Left kidney (tissue), 8 donors: ENCODE results near the gene NSF. TPM values are rescaled to one million over a fixed set of nuclear protein-coding genes. Genes with fewer than 3 reads are reported as not detected.
"Not testable (repeated sequence)": the region's sequence is repeated elsewhere in the genome, so short reads cannot be mapped to it uniquely, and the experiment has no call there.

Source experiments
- DNase-seq: peaks from one replicate; pipeline ENCODE4 v3.0.0-alpha.2; 2013
- long read RNA-seq, 8 donors: transcript quantifications; one replicate each; lab custom pipeline, GENCODE V29; 2026
- polyA plus RNA-seq: library from polyadenylated mRNA; unstranded; fragments of 120-200 nt; gene quantifications from one replicate; pipeline ENCODE4 v1.2.1, GENCODE V29; 2013; ENCODE audit not compliant: insufficient read length

NSF gene
- polyA plus RNA-seq = 37.9 TPM
- long read RNA-seq, donor 1, partial matches to known transcripts = 14 of 17 reads
- long read RNA-seq, donor 1, other reads (novel, unspliced or antisense) = 0 of 17 reads
- long read RNA-seq, donor 2, transcript NSF-201 (21 exons, 3,983 nt) = major isoform, 5 of 5 reads
- long read RNA-seq, donor 2, partial matches to known transcripts = 0 of 5 reads
- long read RNA-seq, donor 2, other reads (novel, unspliced or antisense) = 0 of 5 reads
- long read RNA-seq, donor 3 = 0 reads
- long read RNA-seq, donor 4 = 0 reads
- long read RNA-seq, donor 5, partial matches to known transcripts = 0 of 6 reads
- long read RNA-seq, donor 5, other reads (novel, unspliced or antisense) = 0 of 6 reads
- long read RNA-seq, donor 6, partial matches to known transcripts = 0 of 2 reads
- long read RNA-seq, donor 6, other reads (novel, unspliced or antisense) = 0 of 2 reads
- long read RNA-seq, donor 7, partial matches to known transcripts = 0 of 4 reads
- long read RNA-seq, donor 7, other reads (novel, unspliced or antisense) = 0 of 4 reads
- long read RNA-seq, donor 8, partial matches to known transcripts = 0 of 5 reads
- long read RNA-seq, donor 8, other reads (novel, unspliced or antisense) = 0 of 5 reads

DNA sequence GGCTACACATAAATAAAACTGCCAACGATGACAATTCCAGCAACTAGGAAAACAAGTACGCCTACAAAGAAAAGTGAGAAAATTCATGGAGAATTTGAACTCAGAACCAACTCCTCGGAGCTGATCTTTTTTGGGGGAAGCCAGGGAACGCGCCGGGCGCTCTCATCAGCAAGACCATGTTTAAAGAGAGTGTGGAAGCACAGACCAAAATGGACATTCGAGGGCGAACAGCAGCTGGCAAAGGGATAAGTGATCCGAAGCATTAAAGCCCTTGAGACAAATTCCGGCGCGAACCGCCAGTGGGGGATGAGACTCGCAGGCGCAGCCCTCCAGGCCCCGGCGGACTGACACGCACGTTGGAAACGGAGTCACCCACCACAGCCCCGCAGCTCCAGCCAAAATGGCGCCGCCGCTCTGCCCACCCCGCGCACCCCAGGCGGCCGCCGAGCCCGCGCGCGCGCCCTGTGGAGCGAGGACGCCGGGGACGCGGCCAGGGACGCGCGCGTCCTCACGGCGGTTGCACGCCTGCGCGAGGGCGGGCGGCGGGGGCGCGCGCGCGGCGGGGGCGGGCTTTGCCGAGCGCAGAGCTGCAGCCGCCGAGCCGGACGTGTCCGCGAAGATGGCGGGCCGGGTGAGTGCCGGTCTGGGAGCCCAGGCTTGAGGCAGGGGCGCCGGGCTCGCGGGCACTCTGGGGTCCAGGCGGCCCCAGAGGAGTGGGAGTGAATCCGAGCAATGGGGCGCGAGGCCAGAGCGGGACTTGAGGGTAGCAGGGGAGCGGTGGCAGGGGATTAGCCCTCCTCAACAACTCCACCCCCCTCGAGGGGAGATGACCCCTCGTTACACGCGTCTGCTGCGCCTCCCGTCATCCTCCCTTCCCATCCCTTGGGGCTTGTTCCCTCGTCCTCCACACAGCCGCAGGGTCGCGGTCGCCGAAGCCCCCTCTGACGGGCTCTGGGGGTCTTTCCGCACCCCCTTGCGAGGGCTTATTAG, at the start of gene NSF:
TSS of gene NSF (plus strand) at position 513 of the 990 bp plus-strand sequence. CDS start at position 620, 107 bp downstream.
- DNase-seq = not testable (repeated sequence)

DNA sequence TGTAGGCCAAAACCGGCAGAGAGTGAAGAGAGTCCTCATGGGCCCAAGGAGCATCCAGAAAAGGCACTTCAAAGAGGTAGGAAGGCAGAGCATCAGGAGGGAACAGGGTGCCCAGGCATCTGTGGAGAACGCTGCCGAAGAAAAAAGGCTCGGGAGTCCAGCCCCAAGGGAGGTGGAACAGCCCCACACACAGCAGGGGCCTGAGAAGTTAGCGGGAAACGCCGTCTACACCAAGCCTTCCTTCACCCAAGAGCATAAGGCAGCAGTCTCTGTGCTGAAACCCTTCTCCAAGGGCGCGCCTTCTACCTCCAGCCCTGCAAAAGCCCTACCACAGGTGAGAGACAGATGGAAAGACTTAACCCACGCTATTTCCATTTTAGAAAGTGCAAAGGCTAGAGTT, 41.9 kb upstream of the NSF start:
- DNase-seq = not testable (repeated sequence)

DNA sequence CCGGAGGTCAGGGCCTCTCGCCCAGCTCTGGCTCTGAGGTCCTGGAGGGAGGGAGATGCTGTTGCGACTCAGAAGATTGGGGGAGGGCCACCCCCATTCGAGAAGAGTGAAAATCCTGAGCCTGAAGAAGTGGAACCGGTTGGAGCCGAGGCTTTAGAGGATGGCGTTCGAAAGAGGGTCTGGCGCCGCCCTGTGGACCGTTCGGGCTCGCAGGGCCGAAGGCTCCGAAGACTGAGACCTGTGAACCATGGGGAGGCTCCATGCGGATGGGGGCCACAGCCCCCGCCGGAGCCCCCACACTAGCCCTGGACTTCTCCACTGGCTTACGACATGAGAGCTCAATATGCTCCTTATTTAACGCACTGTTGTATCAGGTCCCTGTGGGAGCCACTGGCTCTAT, 31.3 kb upstream of the NSF start:
- not testable (repeated sequence) for DNase-seq

DNA sequence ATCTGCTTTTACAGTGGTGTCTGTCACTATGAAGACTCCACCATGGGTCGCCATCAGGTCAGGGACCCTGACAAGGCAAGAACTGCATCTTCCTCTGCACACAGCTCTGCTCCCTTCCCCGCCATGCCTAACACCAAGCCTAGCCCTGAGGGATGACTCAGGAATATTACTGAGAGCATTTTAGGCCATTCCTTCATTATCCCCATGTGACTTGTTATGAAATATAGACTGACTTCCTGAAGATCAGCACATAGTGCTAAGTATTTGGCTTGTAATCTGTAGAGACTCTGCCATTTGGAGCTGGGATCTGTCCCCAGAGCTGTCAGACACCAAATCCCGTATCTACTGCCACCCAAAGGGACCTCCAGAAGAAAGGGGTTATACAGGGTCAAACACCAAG, 30.4 kb upstream of the NSF start:
- not testable (repeated sequence) for DNase-seq

DNA sequence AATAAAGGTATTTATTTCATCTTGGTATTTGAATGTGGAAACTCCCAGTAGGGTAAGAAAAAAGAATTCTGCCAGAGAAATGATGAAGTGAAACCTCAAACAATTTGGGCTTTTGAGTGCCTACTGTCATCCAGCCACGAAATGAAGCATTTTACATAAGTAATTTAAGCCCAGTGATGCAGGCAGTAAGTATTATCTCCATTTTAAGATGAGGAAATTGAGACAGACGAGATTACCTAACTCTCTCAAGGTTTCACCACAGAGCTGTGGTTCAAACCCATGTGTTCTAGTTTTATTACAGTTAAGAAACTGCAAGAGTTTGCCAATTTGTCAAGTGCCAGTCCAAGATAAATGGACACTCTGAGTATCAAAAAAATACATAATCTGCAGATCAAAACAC, 24.2 kb upstream of the NSF start:
- DNase-seq = not testable (repeated sequence)

DNA sequence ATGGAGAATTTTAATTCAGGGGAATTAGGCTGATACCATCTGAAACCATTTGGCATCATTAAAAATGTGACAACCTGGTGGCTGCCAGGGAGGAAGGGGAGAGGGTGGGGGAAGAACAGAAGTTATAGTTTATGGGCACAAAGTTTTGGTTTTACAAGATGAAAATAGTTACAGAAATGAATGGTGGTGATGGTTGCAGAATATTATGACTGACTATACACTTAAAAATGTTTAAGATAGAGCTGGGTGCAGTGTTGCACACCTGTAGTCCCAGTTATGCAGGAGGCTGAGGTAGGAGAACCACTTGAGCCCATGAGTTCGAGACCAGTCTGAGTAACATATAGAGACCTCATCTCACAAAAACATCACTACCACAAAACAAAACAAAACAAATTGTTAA, 23.5 kb upstream of the NSF start:
- DNase-seq = not testable (repeated sequence)

DNA sequence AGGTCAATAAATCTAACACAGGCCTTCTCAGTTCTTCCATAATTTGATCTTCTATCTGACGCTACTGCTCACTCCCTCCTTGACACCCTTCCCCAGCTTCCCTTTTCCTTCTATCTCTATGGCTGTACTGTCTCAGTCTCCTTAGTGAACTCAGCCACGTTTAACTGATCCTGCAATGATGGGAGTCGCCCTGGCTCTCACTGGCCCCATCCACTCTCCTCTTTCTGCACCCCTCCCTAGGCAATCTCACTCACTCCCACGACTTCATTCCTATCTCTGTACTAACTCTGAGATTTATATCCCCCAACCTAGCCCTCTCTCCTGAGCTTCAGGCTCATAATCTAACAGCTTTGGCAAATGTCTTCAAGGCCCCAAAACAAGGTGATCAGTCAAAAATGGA, 18.7 kb upstream of the NSF start:
- not testable (repeated sequence) for DNase-seq

DNA sequence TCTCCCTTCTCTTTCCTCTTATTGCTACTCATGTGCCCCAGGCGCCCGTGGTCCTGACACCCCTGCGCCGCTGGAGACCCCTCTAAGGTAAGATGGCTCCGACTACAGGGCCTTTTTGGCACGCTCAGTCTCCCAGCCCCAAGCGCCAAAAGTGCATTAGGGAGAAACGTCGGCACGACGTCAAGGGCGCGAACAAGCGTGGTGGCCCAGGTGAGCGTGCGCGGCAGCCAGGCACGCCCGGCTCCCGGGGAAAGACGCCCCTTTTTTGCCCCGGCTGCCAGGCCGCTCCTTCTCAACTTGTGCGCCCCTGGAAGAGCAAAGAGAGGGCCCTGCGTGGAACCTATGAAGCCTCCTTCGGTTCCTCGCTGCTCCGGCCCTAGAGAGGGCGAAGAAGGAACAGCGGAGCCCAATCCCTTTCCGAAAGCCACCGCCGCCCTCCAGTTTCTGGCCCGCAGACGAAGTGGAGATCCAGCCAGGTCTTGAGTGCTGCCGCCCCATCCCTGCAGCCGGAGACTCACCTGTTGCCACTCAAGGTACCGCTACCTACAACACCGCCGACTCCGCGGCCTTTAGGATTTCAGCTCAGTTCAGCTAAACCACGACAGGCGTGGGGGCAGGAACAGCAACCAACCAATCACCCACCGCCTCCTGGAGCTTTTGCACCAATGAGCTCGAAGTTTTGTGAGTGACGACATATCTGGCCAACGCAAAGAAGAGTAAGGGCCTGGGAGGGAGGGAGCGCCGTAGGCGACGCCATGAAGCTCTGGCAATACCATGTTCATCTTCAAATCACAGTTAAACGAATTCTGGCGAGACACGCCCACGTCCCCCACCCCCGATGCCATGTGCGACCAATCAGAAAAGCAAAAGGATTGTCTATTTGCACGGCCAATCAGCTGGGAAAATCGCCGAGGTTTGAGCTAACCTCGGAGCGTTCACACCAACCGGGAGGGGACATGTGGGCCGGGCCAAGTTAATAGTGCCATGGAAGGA, 11.1 kb upstream of the NSF start, which contains the start of gene ARL17A:
TSS of gene ARL17A (minus strand) at position 609 of the 993 bp plus-strand sequence. CDS start 3,369 bp downstream, outside the sequence.
- not testable (repeated sequence) for DNase-seq

DNA sequence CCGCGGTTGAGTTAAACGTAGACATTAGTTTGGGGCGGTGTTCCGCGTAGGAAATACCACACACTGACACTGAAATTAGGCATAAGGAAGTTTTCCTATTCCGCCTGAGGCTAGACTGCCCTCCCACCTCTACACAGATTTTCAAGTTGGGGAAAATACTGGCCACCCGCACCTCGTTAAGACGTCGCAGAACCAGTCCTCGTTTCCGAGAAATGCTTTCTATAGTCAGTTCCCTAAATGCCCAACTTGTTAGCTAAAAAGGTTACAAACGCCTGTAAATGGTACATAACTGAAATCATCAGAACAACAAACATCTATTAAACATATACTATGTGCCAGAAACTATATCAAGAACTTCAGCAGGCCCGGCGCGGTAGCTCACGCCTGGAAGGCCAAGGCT, 10.4 kb upstream of the NSF start:
- DNase-seq = not testable (repeated sequence)

DNA sequence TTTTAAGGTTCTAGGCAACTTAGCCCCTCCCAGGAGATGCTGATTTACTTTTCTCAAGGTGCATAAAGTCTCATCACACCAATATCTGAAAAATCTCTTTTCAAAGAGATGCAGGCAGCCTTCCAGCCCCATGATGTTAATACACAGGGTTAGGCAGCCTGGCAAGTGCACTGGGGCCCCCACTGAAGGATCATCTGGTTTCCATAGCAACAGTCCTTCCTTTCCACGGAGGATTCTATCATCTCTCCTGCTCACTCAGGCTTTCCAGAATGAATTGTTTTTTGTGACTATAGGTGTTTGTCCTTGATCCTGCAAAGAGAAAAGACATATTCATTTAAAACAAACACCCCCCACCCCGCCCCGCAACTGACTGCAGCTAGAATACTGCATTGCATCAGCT, 5.0 kb upstream of the NSF start:
- not testable (repeated sequence) for DNase-seq

DNA sequence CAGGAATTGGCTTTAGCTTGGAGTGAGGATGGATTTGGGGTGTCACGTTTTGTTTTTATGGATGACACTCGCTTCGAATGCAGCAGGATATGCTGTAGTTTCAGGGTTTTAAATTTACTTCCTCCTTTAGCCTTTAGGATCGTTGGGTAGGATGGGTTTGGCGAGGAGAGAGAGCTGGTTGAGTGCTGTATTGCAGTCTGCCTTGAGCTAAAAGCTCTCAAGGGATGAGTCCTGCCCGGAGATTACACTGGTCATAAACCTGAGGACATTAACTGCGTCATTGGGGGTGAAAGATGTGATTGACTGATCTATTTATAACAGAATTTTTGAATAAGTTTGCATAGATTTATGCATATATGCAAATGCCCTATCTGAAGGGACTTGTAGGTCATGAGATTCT, 863 bp downstream of the NSF start:
- DNase-seq = not testable (repeated sequence)

DNA sequence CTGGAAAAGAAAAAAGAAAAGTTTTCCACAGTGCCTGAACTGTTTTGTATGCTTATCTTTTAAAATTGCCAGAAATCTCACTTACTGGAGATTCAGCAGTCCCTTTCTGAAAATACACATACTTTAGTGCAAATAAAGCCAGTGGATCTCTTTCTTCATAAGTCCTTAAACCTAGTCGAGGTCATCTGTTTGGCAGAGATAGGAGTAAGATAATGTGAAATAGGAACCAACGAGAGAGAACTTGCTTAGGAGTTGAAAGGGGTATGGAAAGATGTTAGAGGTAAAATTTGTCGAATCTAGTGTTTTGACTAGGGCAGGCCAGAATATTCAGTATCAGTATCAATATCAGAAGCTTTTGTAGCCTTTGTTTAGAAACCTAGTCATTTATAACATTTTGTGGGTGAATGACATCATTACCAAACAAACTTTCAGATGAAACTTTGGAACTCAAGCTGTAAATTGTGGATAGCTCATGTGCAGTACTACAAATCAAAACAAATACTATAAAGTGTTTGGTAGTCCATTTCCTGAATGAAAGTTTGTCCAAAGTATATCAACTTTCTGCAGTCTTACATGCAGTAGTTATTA, 8.0 kb downstream of the NSF start:
- DNase-seq = not testable (repeated sequence)

DNA sequence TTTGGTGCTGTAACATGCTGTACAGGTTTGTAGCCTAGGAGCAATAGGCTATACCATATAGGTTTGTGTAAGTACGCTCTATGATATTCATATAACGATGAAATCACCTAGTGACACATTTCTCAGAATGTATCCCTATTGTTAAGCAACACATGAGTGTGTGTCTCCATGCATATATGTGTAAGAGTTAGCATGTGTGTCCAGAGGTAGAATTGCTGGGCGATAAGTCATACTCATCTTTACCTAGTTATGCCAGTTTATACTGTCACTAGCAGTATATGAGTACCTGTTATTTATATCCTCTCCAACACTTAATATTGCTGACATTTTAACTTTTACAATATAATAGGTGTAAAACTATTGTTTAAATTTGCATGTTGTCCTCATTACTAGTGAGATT, 10.3 kb downstream of the NSF start:
- DNase-seq = not testable (repeated sequence)

DNA sequence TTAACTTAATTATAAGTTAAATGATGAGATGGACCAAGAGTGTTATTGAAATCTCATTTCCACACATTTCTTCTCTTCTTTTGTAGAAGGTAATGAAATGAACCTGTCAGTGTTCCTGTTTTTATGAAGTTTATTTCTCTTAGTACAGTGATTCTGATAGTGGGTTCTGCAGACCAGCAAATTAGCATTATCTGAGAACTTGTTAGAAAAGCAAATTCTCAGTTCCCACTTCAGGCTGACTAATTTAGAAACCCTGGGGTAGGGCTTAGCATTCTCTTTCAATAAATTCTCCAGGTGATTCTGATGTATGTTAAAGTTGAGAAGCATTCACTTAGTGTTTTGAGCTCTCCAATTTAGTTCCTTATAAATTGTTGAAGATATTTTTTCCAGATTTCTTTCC, 12.7 kb downstream of the NSF start:
- DNase-seq = not testable (repeated sequence)

DNA sequence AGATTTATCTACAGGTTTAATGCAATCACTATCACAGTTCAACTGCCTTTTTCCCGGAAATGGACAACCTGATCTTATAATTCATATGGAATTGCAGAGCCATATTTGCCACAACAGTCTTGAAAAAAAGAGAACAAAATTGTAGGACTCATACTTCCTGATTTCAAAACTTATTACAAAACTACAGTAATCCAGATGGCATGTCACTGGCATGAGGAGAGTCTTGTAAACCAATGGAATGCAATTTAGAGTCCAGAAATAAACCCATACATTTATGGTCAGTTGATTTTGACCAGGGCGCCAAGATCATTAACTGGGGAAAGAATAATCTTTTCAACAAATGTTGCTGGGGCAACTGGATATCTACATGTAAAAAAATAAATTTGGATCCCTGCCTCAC, 20.8 kb downstream of the NSF start:
- DNase-seq = not testable (repeated sequence)

DNA sequence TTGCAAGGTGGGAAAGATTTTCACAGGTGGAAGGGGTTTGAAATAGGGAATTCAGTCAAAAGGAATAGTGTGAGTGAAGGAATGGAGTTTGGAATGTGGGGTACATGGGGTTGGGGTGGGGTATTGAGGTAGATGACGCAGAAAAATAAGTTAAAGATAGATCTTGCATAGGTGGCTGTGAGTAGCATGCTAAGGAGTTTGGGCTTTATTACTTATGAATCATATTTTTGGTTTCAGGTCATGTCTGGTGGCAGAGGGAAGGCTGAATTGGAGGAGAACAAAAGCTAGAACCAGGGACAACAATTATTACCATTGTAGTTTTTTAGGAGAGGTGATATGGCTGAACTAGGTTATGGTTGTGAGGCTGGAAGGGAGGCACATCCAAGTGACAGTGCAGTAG, 23.4 kb downstream of the NSF start:
- not testable (repeated sequence) for DNase-seq

DNA sequence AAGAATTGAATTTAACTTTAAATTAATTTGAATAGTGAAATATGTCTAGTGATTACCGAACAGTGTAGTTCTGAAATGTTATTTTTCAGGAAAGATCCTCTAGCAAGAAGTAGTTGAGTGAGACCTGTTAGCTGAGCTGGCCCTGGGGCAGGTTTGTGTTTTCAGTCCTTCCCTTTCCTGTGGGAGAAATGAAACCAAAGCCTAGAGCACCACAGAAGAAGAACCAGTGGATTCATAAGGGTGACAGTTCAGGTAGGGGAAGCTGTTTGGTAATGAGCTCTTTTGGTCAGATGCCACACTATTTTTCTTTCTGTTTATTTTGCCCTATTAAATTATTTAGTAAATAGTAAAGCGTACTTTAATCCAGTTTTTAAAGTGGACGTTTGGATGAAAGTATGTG, 26.7 kb downstream of the NSF start:
- not testable (repeated sequence) for DNase-seq

DNA sequence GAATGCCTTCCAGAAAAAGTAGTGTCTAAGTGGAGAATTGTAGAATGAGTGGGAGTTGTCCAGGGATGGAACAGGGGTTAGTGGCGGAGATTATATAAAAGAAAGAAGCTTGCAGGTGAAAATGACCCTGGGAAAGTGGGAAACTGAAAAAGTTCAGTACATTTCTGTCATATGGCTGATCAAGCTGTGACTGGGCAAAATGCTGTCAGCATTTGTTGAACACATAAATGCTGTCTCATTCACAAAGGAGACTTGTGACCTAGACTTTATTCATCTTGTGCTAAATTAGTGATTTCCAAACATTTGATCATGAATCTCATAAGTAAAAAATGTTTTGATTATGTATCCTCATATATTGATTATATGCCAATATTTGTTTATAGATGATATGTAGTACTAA, 28.5 kb downstream of the NSF start:
- DNase-seq = not testable (repeated sequence)

DNA sequence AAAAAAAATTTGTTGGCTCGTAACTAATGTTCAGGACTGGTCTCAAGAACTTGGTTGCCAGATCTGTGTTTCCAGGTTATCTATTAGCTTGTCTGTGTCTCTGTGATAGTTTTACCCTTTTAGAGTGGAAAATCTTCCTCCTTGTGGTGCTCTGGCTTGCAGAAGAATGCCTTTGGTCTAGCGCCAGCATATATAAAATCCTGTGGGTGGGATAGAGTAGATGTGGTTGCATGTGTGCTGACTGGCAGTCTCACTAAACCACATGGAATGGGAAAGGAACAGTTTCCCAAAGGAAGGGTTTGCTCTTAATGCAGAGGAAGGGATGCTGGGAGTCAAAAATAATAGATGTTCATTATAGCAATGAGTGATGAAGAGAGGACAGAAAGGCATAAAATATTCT, 33.3 kb downstream of the NSF start:
- not testable (repeated sequence) for DNase-seq

DNA sequence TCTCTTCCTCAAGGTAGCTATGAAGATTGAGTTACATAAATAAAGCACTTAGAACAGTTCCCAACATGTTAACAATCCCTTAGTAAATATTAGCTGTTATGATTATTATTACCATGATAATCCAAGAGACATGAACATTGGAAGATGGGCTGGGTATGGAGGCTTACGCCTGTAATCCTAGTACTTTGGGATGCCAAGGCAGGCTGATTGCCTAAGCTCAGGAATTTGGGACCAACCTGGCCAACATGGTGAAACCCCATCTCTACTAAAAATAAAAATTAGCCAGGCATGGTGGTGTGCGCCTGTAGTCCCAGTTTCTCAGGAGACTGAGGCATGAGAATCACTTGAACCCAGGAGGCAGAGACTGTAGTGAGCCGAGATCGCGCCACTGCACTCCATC, 34.3 kb downstream of the NSF start:
- DNase-seq = not testable (repeated sequence)
